Neural crest cell (in vitro differentiated cells): ENCODE data around the gene GNG4. TPM values are rescaled to one million over a fixed set of nuclear protein-coding genes. Genes with fewer than 3 reads are reported as not detected.

ENCODE experiments used
- DNase-seq: peaks from one replicate; pipeline ENCODE4 v3.0.0; 2021; ENCODE audit warnings: low read depth, mixed read lengths, low spot score
- H3K27ac Mint-ChIP-seq: one replicate; pipeline ENCODE4 v1.8.0; 2021; ENCODE audit warnings: mild to moderate bottlenecking, mixed read lengths; ENCODE audit not compliant: unreplicated experiment
- H3K27me3 Mint-ChIP-seq: 2 replicates; pipeline ENCODE4 v1.8.0; 2021; ENCODE audit warnings: low read depth, mild to moderate bottlenecking, mixed read lengths
- H3K36me3 Mint-ChIP-seq: 2 replicates; pipeline ENCODE4 v1.8.0; 2021; ENCODE audit warnings: low read depth, mild to moderate bottlenecking, mixed read lengths
- H3K4me1 Mint-ChIP-seq: 2 replicates; pipeline ENCODE4 v1.8.0; 2021; ENCODE audit warnings: mixed read lengths
- H3K4me3 Mint-ChIP-seq: one replicate; pipeline ENCODE4 v1.8.0; 2021; ENCODE audit warnings: mild to moderate bottlenecking, mixed read lengths
- H3K9me3 Mint-ChIP-seq: 2 replicates; pipeline ENCODE4 v1.8.0; 2021; ENCODE audit warnings: mixed read lengths
- total RNA-seq: library from RNA; stranded (reverse); gene quantifications from 2 replicates; pipeline ENCODE4 v1.2.1, GENCODE V29; 2021
- TF ChIP-seq, protein P1 (sequence below): fragments of 200-600 bp; sonication (generic); conservative IDR thresholded peaks from 2 replicates; pipeline ENCODE4 v1.5.0; 2021; ENCODE audit warnings: antibody characterized with exemption, mild to moderate bottlenecking

Gene GNG4
- total RNA-seq, 1 donor from 2014 or later: 38.2 TPM

- no peaks in the 10 kb centered on the region for H3K9me3 Mint-ChIP-seq
- peak overlapping the region; percentile 98 for H3K4me3 Mint-ChIP-seq
- no peaks in the 10 kb centered on the region for H3K36me3 Mint-ChIP-seq
- TF ChIP-seq, protein P1, sequence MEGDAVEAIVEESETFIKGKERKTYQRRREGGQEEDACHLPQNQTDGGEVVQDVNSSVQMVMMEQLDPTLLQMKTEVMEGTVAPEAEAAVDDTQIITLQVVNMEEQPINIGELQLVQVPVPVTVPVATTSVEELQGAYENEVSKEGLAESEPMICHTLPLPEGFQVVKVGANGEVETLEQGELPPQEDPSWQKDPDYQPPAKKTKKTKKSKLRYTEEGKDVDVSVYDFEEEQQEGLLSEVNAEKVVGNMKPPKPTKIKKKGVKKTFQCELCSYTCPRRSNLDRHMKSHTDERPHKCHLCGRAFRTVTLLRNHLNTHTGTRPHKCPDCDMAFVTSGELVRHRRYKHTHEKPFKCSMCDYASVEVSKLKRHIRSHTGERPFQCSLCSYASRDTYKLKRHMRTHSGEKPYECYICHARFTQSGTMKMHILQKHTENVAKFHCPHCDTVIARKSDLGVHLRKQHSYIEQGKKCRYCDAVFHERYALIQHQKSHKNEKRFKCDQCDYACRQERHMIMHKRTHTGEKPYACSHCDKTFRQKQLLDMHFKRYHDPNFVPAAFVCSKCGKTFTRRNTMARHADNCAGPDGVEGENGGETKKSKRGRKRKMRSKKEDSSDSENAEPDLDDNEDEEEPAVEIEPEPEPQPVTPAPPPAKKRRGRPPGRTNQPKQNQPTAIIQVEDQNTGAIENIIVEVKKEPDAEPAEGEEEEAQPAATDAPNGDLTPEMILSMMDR: no peak
- no peaks in the 10 kb centered on the region for H3K27me3 Mint-ChIP-seq
- peak; percentile 34 for DNase-seq
- peaks cover 28% of the 10 kb centered on the region for H3K4me1 Mint-ChIP-seq
- H3K27ac Mint-ChIP-seq: peak overlapping the region; percentile 93
Observed at GRCh38 chr1:235503403-235504121, 146.0 kb downstream of the GNG4 start.

- peaks cover 31% of the 10 kb centered on the region for H3K4me1 Mint-ChIP-seq
- TF ChIP-seq, protein P1: no peak
- peak overlapping the region; percentile 93 for H3K27ac Mint-ChIP-seq
- H3K27me3 Mint-ChIP-seq: no peaks in the 10 kb centered on the region
- no peak for DNase-seq
- H3K9me3 Mint-ChIP-seq: no peaks in the 10 kb centered on the region
- H3K4me3 Mint-ChIP-seq: peak overlapping the region; percentile 98
- H3K36me3 Mint-ChIP-seq: no peaks in the 10 kb centered on the region
Observed at GRCh38 chr1:235502601-235503402, 146.8 kb downstream of the GNG4 start.

DNA sequence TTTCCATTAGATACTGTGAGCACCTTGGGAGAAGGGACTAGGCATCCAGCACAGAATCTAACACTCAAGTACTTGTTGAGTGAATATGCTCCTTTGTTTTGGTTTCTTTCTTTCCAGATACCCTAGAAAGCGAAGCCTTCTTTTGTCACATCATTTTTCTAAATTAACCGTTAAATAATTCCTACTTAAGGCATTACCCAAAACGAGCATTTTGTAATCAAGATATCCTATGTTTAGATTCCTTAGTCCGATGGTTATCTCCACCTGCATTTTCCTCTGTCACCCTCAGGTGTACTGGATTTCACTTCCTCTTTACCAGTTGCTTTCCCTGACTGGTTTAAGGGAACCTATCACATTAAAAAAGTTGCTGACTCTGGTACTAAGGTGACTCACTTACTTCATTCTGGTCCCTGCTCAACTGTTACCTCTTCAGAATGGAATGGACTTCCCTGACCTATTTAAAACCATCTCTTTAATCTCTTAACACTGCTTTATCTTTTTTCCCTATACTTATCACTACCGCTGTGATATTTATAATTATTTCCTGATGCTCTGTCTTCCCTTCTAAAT lies 148.5 kb downstream of the GNG4 start:
- Mint-ChIP-seq H3K4me3 (peak overlapping the region; percentile 63), H3K4me1 (peaks cover 27% of the 10 kb centered on the region), H3K9me3 (no peaks in the 10 kb centered on the region), H3K27me3 (no peaks in the 10 kb centered on the region), H3K27ac (no peak overlapping the region), H3K36me3 (no peaks in the 10 kb centered on the region)
- TF ChIP-seq, protein P1: no peak
- no peak for DNase-seq

Other genes with a start within 250 kb of the GNG4 start
- gene B3GALNT2, start 145.3 kb downstream of the GNG4 start, total RNA-seq: 29.5 and 32.0 TPM in 2 replicates
- gene LYST, start 217.1 kb upstream of the GNG4 start, total RNA-seq: 5.3 and 6.1 TPM in 2 replicates